Lower leg skin (tissue), 4 donors: Measurements from ENCODE around the gene PI16. TPM values are rescaled to one million over a fixed set of nuclear protein-coding genes. Genes with fewer than 3 reads are reported as not detected.
A peak's percentile ranks its signal among the peaks of the same experiment; 100 is the strongest.

Source experiments
- DNase-seq, 2 donors: peaks; one replicate each; pipeline ENCODE4 v3.0.0-alpha.2; 2019; ENCODE audit warnings: low spot score in 2 of 2
- H3K4me3 ChIP-seq: fragments of 200-600 bp; sonication (generic); 2 replicates; pipeline ENCODE4 v1.5.1; 2017; ENCODE audit warnings: mild to moderate bottlenecking, low read depth; ENCODE audit not compliant: poor library complexity, severe bottlenecking
- POLR2A ChIP-seq, 2 donors: fragments of 450-650 bp; IDR thresholded peaks; one replicate each; pipeline ENCODE4 v1.6.1; 2016 to 2017; ENCODE audit warnings: antibody characterized with exemption in 2 of 2, mild to moderate bottlenecking in 1 of 2, moderate library complexity in 1 of 2
- WGBS, 2 donors: methylation state at CpG; one replicate each; pipeline ENCODE4 v1.1.5; 2018; 5-methylcytosine and 5-hydroxymethylcytosine counted together
- intact Hi-C: fragments of 100-400 bp; cut with DNase I; formaldehyde crosslinking; loops from one replicate; pipeline ENCODE4 v1.15.0; 2023; ENCODE audit warnings: low total_unique reads
- total RNA-seq, 4 donors: library from RNA; depleted of rRNA; stranded (reverse); fragments of >200 nt; gene quantifications; one replicate each; pipeline ENCODE4 v1.1.0, GENCODE V29; 2016
- TF ChIP-seq, protein P1 (sequence below), 3 donors: fragments of 450-650 bp; IDR thresholded peaks; one replicate each; pipeline ENCODE4 v1.5.1; 2016; ENCODE audit warnings: antibody characterized with exemption in 3 of 3, mild to moderate bottlenecking in 3 of 3, moderate library complexity in 2 of 3

The PI16 gene
- total RNA-seq, 4 donors from 2014 or later, result 2.1 to 18.5 (median 2.7) TPM

DNA sequence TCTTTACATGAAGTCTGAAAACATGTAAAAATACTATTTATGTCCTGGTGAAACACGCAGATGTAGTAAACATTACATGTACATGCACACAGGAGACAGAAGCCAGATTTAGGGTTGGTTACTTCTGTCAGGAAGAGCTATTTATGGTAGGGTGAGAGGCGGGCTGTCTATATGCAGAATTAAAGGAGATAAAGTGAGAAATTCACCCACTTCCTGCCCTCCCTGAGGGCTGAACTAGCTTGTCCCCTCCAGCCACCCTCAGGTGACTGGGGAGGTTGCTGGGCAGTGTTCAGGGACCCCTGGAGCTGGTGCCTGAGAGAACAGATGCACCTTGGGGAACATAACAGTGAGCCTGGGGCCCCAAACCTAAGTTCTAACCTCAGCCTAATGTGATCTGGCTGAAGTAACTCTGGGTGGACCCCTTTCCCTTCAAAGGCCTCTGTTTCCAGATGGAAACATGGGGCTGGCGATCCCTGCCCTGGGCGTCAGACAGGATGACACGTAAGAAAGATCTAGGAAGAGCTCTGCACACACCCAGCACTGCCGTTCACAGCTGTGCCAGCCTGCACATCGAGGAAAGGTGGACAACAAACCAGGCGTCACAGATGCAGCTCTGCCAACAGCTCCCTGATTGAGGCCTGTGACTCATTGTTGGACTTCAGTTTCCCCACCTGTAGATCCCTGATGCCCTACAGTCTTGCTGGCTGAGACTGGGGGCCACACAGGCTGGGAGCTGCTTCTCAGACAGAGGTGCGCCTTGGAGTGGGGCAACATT, 1.3 kb downstream of the PI16 start:
- TF ChIP-seq POLR2A (IDR thresholded peaks at IDR 0.05), result no peak
- TF ChIP-seq, protein P1, sequence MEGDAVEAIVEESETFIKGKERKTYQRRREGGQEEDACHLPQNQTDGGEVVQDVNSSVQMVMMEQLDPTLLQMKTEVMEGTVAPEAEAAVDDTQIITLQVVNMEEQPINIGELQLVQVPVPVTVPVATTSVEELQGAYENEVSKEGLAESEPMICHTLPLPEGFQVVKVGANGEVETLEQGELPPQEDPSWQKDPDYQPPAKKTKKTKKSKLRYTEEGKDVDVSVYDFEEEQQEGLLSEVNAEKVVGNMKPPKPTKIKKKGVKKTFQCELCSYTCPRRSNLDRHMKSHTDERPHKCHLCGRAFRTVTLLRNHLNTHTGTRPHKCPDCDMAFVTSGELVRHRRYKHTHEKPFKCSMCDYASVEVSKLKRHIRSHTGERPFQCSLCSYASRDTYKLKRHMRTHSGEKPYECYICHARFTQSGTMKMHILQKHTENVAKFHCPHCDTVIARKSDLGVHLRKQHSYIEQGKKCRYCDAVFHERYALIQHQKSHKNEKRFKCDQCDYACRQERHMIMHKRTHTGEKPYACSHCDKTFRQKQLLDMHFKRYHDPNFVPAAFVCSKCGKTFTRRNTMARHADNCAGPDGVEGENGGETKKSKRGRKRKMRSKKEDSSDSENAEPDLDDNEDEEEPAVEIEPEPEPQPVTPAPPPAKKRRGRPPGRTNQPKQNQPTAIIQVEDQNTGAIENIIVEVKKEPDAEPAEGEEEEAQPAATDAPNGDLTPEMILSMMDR (IDR thresholded peaks at IDR 0.05), result no peak
- 29 to 41% methylated on average over 9 of the region's 9 CpGs for WGBS, 2 donors
- intact Hi-C loops, result no loop called here
- H3K4me3 ChIP-seq, result no peak overlapping the region
- DNase-seq, result peak in 1 of 2 donors; percentile 84

DNA sequence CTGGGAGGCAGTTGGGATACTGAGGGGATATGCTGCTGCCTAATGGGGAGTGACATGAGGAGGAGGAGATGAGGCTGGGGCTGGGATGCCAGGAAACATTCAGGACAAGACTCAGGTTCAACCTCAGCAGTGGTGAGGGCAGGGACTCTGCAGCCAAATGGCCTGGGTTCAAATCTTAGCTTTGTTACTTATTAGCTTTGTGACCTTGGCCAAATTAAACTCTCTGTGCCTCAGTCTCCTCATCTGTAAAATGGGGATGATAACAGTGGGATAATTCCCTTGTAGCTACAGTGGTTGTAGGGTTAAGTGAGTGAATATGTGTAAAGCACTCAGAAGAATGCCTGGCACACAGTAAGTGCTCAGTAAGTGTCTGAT, 1.9 kb downstream of the PI16 start:
- TF ChIP-seq POLR2A (IDR thresholded peaks at IDR 0.05), result no peak
- TF ChIP-seq, protein P1 (IDR thresholded peaks at IDR 0.05), result no peak
- intact Hi-C loops, result no loop called here
- H3K4me3 ChIP-seq, result no peak overlapping the region
- no peak for DNase-seq

DNA sequence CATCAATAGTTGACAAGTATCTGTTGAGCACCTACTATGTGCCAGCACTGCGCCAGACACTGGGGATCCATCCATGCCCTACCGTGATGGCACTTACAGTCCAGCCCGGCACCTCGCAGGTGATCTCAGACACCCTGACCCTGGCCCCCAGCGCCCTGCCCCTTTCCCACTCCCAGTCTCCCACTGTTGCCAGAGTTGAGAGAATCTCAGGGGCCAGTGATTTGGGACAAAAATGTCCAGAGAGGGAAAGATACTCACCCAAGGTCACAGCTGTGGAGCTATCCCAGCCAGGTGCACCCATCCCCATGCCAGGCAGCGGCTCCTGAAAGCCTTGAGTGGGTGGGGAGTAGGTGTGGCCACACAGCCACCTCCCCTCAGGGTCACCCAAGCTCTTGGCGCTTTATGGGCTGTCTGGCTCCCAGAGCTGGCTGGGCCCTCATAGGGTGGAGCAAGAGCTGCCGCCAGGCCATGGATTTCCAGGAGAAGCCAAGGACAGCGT, 3.3 kb downstream of the PI16 start:
- H3K4me3 ChIP-seq, result no peak overlapping the region
- TF ChIP-seq POLR2A (IDR thresholded peaks at IDR 0.05), result no peak
- TF ChIP-seq, protein P1 (IDR thresholded peaks at IDR 0.05), result no peak
- intact Hi-C loops, result no loop called here
- no peak for DNase-seq
- WGBS, 2 donors, result 61 to 66% methylated on average over 9 of the region's 9 CpGs

GRCh38 chr6:36958775-36959554, 4.4 kb downstream of the PI16 start:
- WGBS, 2 donors, result 82% methylated on average over 37 to 40 of the region's 44 CpGs
- TF ChIP-seq, protein P1 (IDR thresholded peaks at IDR 0.05), result no peak
- TF ChIP-seq POLR2A (IDR thresholded peaks at IDR 0.05), result no peak
- H3K4me3 ChIP-seq, result no peak overlapping the region
- DNase-seq, result no peak
- intact Hi-C loops, result no loop called here

DNA sequence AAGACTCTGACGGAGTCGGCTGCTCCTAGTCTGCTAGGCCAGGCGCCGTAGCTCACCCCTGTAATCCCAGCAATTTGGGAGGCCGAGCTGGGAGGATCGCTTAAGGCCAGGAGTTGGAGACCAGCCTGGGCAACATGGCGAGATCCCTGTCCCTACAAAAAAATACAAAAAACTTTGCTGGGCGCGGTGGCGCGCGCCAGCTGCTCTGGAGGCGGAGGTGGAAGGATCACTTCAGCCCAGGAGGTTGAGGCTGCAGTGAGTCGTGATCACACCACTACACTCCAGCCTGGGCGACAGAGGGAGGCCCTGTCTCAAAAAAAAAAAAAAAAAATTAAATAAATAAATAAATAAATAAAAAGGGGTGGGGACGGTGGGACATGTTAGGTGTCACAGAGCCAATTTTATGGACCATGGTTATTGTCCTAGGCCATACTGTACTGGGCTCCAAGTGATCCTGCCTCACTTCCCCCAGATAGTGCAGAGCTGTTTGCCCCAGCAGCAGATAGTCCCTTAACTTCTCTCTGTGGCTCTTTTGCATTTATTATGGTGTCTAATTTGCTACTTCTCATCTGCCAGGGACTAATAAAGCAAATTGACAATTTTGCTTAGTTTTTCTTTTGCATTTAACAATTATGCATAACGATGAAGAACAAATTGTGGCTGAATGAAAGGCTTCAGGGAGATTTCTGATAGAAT, 5.2 kb downstream of the PI16 start:
- H3K4me3 ChIP-seq, result no peak overlapping the region
- no peak for TF ChIP-seq POLR2A (IDR thresholded peaks at IDR 0.05)
- TF ChIP-seq, protein P1 (IDR thresholded peaks at IDR 0.05), result no peak
- intact Hi-C loops, result no loop called here
- DNase-seq, result no peak
- WGBS, 2 donors, result 83 to 86% methylated on average over 17 of the region's 17 CpGs
